DND-41 (cell line): Measurements from ENCODE around the gene ARMC3.

Experiments
- EZH2 ChIP-seq: IDR thresholded peaks from 3 replicates; pipeline ENCODE4 v1.6.1; 2012; ENCODE audit warnings: borderline replicate concordance, low read depth, mild to moderate bottlenecking, moderate library complexity, low read length, inconsistent platforms; ENCODE audit not compliant: severe bottlenecking
- TF ChIP-seq, protein P1 (sequence below): IDR thresholded peaks from 2 replicates; pipeline ENCODE4 v1.5.1; 2012; ENCODE audit warnings: borderline replicate concordance, low read length, moderate library complexity, mild to moderate bottlenecking; ENCODE audit not compliant: poor library complexity, severe bottlenecking; ENCODE audit errors: extremely low read depth

- TF ChIP-seq, protein P1, sequence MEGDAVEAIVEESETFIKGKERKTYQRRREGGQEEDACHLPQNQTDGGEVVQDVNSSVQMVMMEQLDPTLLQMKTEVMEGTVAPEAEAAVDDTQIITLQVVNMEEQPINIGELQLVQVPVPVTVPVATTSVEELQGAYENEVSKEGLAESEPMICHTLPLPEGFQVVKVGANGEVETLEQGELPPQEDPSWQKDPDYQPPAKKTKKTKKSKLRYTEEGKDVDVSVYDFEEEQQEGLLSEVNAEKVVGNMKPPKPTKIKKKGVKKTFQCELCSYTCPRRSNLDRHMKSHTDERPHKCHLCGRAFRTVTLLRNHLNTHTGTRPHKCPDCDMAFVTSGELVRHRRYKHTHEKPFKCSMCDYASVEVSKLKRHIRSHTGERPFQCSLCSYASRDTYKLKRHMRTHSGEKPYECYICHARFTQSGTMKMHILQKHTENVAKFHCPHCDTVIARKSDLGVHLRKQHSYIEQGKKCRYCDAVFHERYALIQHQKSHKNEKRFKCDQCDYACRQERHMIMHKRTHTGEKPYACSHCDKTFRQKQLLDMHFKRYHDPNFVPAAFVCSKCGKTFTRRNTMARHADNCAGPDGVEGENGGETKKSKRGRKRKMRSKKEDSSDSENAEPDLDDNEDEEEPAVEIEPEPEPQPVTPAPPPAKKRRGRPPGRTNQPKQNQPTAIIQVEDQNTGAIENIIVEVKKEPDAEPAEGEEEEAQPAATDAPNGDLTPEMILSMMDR: no peak
- no peak for TF ChIP-seq EZH2
Measured at GRCh38 chr10:23058366-23058765, 130.5 kb downstream of the ARMC3 start.
